NCI-H82 (cell line): Measurements from ENCODE around the gene CWF19L2.
"Not testable (repeated sequence)": the region's sequence is repeated elsewhere in the genome, so short reads cannot be mapped to it uniquely, and the experiment has no call there.

ENCODE experiments used
- DNase-seq: peaks from one replicate; lab custom pipeline; 2025; lab: John Stamatoyannopoulos, UW

Gene CWF19L2

GRCh38 chr11:107457558-107458271 is at the start of gene CWF19L2:
Gene CWF19L2, minus strand, starts transcription at chr11:107457825. Its CDS starts 9 bp downstream, at chr11:107457816.
- peak; percentile 96 for DNase-seq

GRCh38 chr11:107505647-107506225 is 48.1 kb upstream of the CWF19L2 start:
- no peak for DNase-seq

- no peak for DNase-seq
These were observed 47.4 kb upstream of the CWF19L2 start for GRCh38 chr11:107504981-107505380.

GRCh38 chr11:107501713-107502112 is 44.1 kb upstream of the CWF19L2 start:
- DNase-seq, result no peak

GRCh38 chr11:107497371-107497770 is 39.7 kb upstream of the CWF19L2 start:
- DNase-seq, result not testable (repeated sequence)

- DNase-seq, result no peak
These were observed 38.4 kb upstream of the CWF19L2 start for GRCh38 chr11:107496011-107496410.

GRCh38 chr11:107494055-107494454 is 36.4 kb upstream of the CWF19L2 start:
- no peak for DNase-seq

- DNase-seq, result no peak
These were observed 35.5 kb upstream of the CWF19L2 start for GRCh38 chr11:107493117-107493516.

GRCh38 chr11:107490836-107491235 is 33.2 kb upstream of the CWF19L2 start:
- no peak for DNase-seq

- DNase-seq, result no peak
These were observed 24.6 kb upstream of the CWF19L2 start for GRCh38 chr11:107482234-107482633.

GRCh38 chr11:107478922-107479321 is 21.3 kb upstream of the CWF19L2 start:
- no peak for DNase-seq

GRCh38 chr11:107477820-107478219 is 20.2 kb upstream of the CWF19L2 start:
- no peak for DNase-seq

- no peak for DNase-seq
These were observed 16.2 kb upstream of the CWF19L2 start for GRCh38 chr11:107473792-107474191.

- no peak for DNase-seq
These were observed 15.3 kb upstream of the CWF19L2 start for GRCh38 chr11:107472966-107473365.

- peak; percentile 43 for DNase-seq
These were observed 11.0 kb upstream of the CWF19L2 start for GRCh38 chr11:107468596-107468995.

- no peak for DNase-seq
These were observed 10.1 kb upstream of the CWF19L2 start for GRCh38 chr11:107467696-107468095.

- DNase-seq, result not testable (repeated sequence)
These were observed 8.7 kb upstream of the CWF19L2 start for GRCh38 chr11:107466275-107466866.

- DNase-seq, result peak; percentile 12
These were observed 444 bp downstream of the CWF19L2 start for GRCh38 chr11:107457205-107457557.

- DNase-seq, result no peak
These were observed 3.9 kb downstream of the CWF19L2 start for GRCh38 chr11:107453594-107454286.

GRCh38 chr11:107446822-107447431 is 10.7 kb downstream of the CWF19L2 start:
- DNase-seq, result no peak

- DNase-seq, result no peak
These were observed 14.9 kb downstream of the CWF19L2 start for GRCh38 chr11:107442715-107443215.

- no peak for DNase-seq
These were observed 17.9 kb downstream of the CWF19L2 start for GRCh38 chr11:107439586-107440167.
